Panc1 (cell line): ENCODE data around the gene TRMT10B. TPM values are rescaled to one million over a fixed set of nuclear protein-coding genes. Genes with fewer than 3 reads are reported as not detected.
"Not testable (repeated sequence)": the region's sequence is repeated elsewhere in the genome, so short reads cannot be mapped to it uniquely, and the experiment has no call there.

Experiments
- ATAC-seq: fragments of 200-7000 bp; cut with Tn5 transposase; 2 replicates; pipeline ENCODE4 v1.9.1; 2020; ENCODE audit warnings: mild to moderate bottlenecking, moderate library complexity
- BruUV-seq: library from RNA; stranded (reverse); fragments of 400-500 nt; replicated peaks from 2 replicates; lab custom pipeline; 2021; lab: Mats Ljungman, UMichigan
- CTCF ChIA-PET: fragments of 300-600 bp; sonication (Branson Sonifier 250); formaldehyde crosslinking; loops from one replicate; lab custom pipeline; 2022; ENCODE audit warnings: antibody characterized with exemption; lab: Charles Lee
- POLR2A ChIA-PET: fragments of 300-600 bp; sonication (Branson Sonifier 250); formaldehyde crosslinking; loops from one replicate; lab custom pipeline; 2022; ENCODE audit warnings: antibody characterized with exemption; lab: Charles Lee
- DNase-seq: peaks from one replicate; pipeline ENCODE4 v3.0.0-alpha.2; 2010; ENCODE audit warnings: low read depth, low spot score
- H3K27ac ChIP-seq: 2 replicates; pipeline ENCODE4 v1.5.1; 2011; ENCODE audit warnings: mild to moderate bottlenecking, low read length, inconsistent platforms
- H3K27me3 ChIP-seq: fragments of 200-500 bp; sonication (Bioruptor generic); 2 replicates; pipeline ENCODE4 v1.6.0; 2014; ENCODE audit warnings: low read length, inconsistent platforms; ENCODE audit not compliant: control insufficient read depth, insufficient read depth
- H3K36me3 ChIP-seq: fragments of 200-500 bp; sonication (Bioruptor generic); 2 replicates; pipeline ENCODE4 v1.5.1; 2014; ENCODE audit warnings: inconsistent platforms, mild to moderate bottlenecking, low read length, moderate library complexity; ENCODE audit not compliant: control insufficient read depth, insufficient read depth
- H3K4me1 ChIP-seq: 2 replicates; pipeline ENCODE4 v1.5.1; 2011; ENCODE audit warnings: inconsistent platforms, mild to moderate bottlenecking, low read length, moderate library complexity; ENCODE audit not compliant: control insufficient read depth, insufficient read depth
- H3K4me3 ChIP-seq, 2 experiments: 2 replicates each; pipeline ENCODE4 v1.5.1; 2011 to 2012; ENCODE audit warnings: low read depth in 2 of 2, low read length in 2 of 2, mild to moderate bottlenecking in 2 of 2, inconsistent platforms in 1 of 2, moderate library complexity in 1 of 2
- H3K9me3 ChIP-seq: fragments of 200-500 bp; sonication (Bioruptor generic); 2 replicates; pipeline ENCODE4 v1.5.1; 2014; ENCODE audit warnings: low read depth, mild to moderate bottlenecking, inconsistent platforms, low read length, moderate library complexity; ENCODE audit not compliant: control insufficient read depth, insufficient read depth
- POLR2AphosphoS5 ChIP-seq: IDR thresholded peaks from 2 replicates; pipeline ENCODE4 v1.6.1; 2012; ENCODE audit warnings: mild to moderate bottlenecking, low read depth, low read length, moderate library complexity
- SIN3A ChIP-seq: IDR thresholded peaks from 2 replicates; pipeline ENCODE4 v1.6.1; 2012; ENCODE audit warnings: low read depth, mild to moderate bottlenecking, low read length, moderate library complexity, borderline replicate concordance; ENCODE audit not compliant: insufficient read depth
- TCF7L2 ChIP-seq: IDR thresholded peaks from 2 replicates; pipeline ENCODE4 v1.6.1; 2011; ENCODE audit warnings: mild to moderate bottlenecking, low read depth, low read length, inconsistent platforms
- in situ Hi-C: cut with HindIII; loops from 2 replicates; pipeline ENCODE4 v1.10.0; 2016; ENCODE audit warnings: low sequenced_read_pairs, low pct_unique_long_range_greater_than_20kb
- intact Hi-C: fragments of 100-400 bp; cut with micrococcal nuclease; formaldehyde crosslinking; loops from one replicate; pipeline ENCODE4 v1.10.0; 2022; ENCODE audit not compliant: unreplicated experiment
- total RNA-seq: library from RNA; stranded (reverse); gene quantifications from one replicate; pipeline ENCODE4 v1.2.1, GENCODE V29; 2021; ENCODE audit not compliant: unreplicated experiment
- TF ChIP-seq, protein P1 (sequence below), 2 experiments: IDR thresholded peaks; 2 replicates each; pipeline ENCODE4 v1.6.1; 2011 to 2012; ENCODE audit warnings: low read depth in 2 of 2, control low read depth in 1 of 2, low read length in 1 of 2, mild to moderate bottlenecking in 1 of 2, moderate library complexity in 1 of 2; ENCODE audit not compliant: insufficient read depth in 1 of 2
- TF ChIP-seq, protein P2 (sequence below): fragments of 450-650 bp; IDR thresholded peaks from 2 replicates; pipeline ENCODE4 v1.5.1; 2017; ENCODE audit warnings: mild to moderate bottlenecking

Gene TRMT10B
- total RNA-seq, 1 experiment from 2014 or later, result 9.8 TPM

DNA sequence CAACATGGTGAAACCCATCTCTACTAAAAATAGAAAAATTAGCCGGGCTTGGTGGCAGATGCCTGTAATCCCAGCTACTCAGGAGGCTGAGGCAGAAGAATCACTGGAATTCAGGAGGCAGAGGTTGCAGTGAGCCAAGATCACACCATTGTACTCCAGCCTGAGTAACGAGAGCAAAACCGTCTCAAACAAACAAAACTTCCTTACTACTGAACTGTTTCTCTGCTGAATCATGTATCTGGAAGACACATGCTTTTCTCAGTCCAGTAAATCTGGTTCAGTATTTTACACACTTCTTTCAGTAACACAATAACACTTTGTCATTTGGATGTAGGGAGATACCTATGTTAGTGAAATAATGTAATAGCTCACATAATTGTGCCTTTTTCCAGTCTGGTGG is 7.9 kb downstream of the TRMT10B start:
- DNase-seq, result no peak
- POLR2A ChIA-PET, result no interaction called here
- H3K9me3 ChIP-seq, result no peaks in the 10 kb centered on the region
- in situ Hi-C loops, result no loop called here
- no TSS peak for BruUV-seq
- no peaks in the 10 kb centered on the region for H3K4me1 ChIP-seq
- intact Hi-C loops, result no loop called here
- ATAC-seq, result no peak
- no peaks in the 10 kb centered on the region for H3K36me3 ChIP-seq
- H3K27me3 ChIP-seq, result no peaks in the 10 kb centered on the region
- CTCF ChIA-PET, result no interaction called here
- no peak overlapping the region for H3K4me3 ChIP-seq
- H3K27ac ChIP-seq, result no peak overlapping the region
- TF ChIP-seq POLR2AphosphoS5 (no peak), TCF7L2 (no peak), SIN3A (no peak)
- TF ChIP-seq, protein P1, sequence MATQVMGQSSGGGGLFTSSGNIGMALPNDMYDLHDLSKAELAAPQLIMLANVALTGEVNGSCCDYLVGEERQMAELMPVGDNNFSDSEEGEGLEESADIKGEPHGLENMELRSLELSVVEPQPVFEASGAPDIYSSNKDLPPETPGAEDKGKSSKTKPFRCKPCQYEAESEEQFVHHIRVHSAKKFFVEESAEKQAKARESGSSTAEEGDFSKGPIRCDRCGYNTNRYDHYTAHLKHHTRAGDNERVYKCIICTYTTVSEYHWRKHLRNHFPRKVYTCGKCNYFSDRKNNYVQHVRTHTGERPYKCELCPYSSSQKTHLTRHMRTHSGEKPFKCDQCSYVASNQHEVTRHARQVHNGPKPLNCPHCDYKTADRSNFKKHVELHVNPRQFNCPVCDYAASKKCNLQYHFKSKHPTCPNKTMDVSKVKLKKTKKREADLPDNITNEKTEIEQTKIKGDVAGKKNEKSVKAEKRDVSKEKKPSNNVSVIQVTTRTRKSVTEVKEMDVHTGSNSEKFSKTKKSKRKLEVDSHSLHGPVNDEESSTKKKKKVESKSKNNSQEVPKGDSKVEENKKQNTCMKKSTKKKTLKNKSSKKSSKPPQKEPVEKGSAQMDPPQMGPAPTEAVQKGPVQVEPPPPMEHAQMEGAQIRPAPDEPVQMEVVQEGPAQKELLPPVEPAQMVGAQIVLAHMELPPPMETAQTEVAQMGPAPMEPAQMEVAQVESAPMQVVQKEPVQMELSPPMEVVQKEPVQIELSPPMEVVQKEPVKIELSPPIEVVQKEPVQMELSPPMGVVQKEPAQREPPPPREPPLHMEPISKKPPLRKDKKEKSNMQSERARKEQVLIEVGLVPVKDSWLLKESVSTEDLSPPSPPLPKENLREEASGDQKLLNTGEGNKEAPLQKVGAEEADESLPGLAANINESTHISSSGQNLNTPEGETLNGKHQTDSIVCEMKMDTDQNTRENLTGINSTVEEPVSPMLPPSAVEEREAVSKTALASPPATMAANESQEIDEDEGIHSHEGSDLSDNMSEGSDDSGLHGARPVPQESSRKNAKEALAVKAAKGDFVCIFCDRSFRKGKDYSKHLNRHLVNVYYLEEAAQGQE (IDR thresholded peaks at IDR 0.05; ENCODE audit: insufficient read depth in 1 of 2, low read depth in 2 of 2, low read length in 1 of 2), result no peak
- TF ChIP-seq, protein P2, sequence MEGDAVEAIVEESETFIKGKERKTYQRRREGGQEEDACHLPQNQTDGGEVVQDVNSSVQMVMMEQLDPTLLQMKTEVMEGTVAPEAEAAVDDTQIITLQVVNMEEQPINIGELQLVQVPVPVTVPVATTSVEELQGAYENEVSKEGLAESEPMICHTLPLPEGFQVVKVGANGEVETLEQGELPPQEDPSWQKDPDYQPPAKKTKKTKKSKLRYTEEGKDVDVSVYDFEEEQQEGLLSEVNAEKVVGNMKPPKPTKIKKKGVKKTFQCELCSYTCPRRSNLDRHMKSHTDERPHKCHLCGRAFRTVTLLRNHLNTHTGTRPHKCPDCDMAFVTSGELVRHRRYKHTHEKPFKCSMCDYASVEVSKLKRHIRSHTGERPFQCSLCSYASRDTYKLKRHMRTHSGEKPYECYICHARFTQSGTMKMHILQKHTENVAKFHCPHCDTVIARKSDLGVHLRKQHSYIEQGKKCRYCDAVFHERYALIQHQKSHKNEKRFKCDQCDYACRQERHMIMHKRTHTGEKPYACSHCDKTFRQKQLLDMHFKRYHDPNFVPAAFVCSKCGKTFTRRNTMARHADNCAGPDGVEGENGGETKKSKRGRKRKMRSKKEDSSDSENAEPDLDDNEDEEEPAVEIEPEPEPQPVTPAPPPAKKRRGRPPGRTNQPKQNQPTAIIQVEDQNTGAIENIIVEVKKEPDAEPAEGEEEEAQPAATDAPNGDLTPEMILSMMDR, result no peak

DNA sequence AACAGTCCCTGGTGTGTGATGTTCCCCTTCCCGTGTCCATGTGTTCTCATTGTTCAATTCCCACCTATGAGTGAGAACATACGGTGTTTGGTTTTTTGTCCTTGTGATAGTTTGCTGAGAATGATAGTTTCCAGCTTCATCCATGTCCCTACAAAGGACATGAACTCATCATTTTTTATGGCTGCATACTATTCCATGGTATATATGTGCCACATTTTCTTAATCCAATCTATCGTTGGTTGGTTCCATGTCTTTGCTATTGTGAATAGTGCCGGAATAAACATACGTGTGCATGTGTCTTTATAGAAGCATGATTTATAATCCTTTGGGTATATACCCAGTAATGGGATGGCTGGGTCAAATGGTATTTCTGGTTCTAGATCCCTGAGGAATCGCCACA is 11.7 kb downstream of the TRMT10B start:
- POLR2A ChIA-PET, H3K4me3 ChIP-seq, H3K27ac ChIP-seq, H3K4me1 ChIP-seq, intact Hi-C loops, DNase-seq, ATAC-seq, BruUV-seq, H3K27me3 ChIP-seq, CTCF ChIA-PET, H3K36me3 ChIP-seq, H3K9me3 ChIP-seq, in situ Hi-C loops: not testable (repeated sequence)

DNA sequence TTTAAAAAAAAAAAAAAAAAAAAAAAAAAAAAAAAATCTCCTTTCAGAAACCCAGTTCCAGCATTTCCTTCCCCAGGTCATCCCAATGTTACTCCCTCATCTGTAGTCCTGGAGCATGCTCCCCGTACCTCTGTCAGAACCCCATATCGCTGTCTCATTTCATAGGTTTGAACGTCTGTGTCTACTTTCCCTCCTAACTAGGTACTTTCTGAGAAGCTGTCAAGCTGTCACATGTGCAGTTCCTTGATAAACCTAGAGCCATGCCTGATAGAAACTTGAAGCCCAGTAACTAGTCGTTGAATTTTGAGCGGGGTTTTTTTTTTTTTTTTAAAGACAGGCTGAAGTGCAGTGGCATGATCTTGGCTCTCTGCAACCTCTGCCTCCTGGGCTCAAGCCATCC is 15.7 kb downstream of the TRMT10B start:
- ChIA-PET CTCF (no interaction called here), POLR2A (no interaction called here)
- no peak overlapping the region for H3K4me3 ChIP-seq
- TF ChIP-seq POLR2AphosphoS5 (no peak), TCF7L2 (no peak), SIN3A (no peak)
- TF ChIP-seq, protein P2, result no peak
- TF ChIP-seq, protein P1 (IDR thresholded peaks at IDR 0.05; ENCODE audit: insufficient read depth in 1 of 2, low read depth in 2 of 2, low read length in 1 of 2), result no peak
- no peaks in the 10 kb centered on the region for H3K9me3 ChIP-seq
- ATAC-seq (no peak), DNase-seq (no peak)
- H3K36me3 ChIP-seq, result peaks cover 8% of the 10 kb centered on the region; the same call in 1 of the 2 replicates
- no peak overlapping the region for H3K27ac ChIP-seq
- no peaks in the 10 kb centered on the region for H3K27me3 ChIP-seq
- intact Hi-C loops, result no loop called here
- in situ Hi-C loops, result no loop called here
- no TSS peak for BruUV-seq
- no peaks in the 10 kb centered on the region for H3K4me1 ChIP-seq
